Erythroblast (primary cell): ENCODE results near the gene MAP7D1.

ENCODE experiments used
- GATA1 ChIP-seq: IDR thresholded peaks from 2 replicates; pipeline ENCODE4 v1.6.1; 2011; ENCODE audit warnings: low read depth, mild to moderate bottlenecking, control low read depth, low read length, moderate library complexity
- POLR2A ChIP-seq: IDR thresholded peaks from 2 replicates; pipeline ENCODE4 v1.6.1; 2011; ENCODE audit warnings: mild to moderate bottlenecking, low read length

DNA sequence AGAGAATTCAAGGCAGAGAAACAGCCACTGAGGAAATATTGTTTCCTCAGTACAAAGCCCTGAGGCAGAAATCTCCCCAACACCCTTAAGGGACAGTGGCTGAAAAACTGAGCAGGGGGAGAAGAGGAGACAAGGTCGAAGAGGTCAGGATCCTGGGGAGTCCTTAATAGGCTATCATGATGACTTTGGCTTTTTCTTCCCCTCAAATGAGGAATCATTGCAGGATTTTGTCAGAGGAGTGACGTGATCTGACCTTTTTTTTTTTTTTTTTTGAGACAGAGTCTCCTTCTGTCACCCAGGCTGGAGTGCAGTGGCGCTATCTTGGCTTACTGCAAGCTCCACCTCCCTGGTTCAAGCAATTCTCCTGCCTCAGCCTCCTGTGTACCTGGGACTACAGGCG lies 10.2 kb downstream of the MAP7D1 start:
- TF ChIP-seq POLR2A (no peak), GATA1 (no peak)
